ENCODE measurements around the gene RAB29. TPM values are rescaled to one million over a fixed set of nuclear protein-coding genes. Genes with fewer than 3 reads are reported as not detected.
"Not testable (repeated sequence)": the region's sequence is repeated elsewhere in the genome, so short reads cannot be mapped to it uniquely, and the experiment has no call there.

RAB29 gene
- total RNA-seq, 4 donors from 2014 or later: 11.1 to 78.4 (median 14.9) TPM

DNA sequence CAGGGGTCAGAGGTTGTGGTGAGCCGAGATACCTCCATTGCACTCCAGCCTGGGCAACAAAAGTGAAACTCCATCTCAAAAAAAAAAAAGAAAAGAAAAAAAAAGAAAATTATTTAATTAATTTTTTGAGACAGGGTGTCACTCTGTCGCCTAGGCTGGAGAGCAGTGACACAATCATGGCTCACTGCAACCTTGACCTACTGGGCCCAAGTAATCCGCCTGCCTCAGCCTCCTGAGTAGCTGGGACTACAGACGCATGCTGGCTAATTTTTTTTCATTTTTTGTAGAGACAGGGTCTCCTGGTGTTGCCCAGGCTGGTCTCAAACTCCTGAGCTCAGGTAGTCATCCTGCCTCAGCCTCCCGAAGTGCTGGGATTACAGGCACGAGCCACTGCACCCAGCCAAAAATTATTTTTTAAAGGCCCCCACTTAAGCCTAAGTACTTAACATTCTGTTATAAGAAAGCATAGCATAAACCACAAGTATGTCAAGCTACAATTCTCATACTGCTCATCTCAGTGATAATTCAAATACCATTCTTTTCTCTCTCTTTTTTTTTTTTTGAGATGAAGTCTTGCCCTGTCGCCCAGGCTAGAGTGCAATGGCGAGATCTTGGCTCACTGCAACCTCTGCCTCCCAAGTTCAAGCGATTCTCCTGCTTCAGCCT, 45.2 kb downstream of the RAB29 start:
- Histone ChIP-seq H3K27ac (no peak overlapping the region), H3K36me3 (peaks cover 0 to 28% (median 0%) of the 10 kb centered on the region in 3 donors)
- WGBS, 2 donors: 94 to 98% methylated on average over 9 of the region's 9 CpGs

GRCh38 chr1:205726619-205727125, 48.6 kb downstream of the RAB29 start:
- no peak overlapping the region for H3K4me3 ChIP-seq
- TF ChIP-seq, protein P1, sequence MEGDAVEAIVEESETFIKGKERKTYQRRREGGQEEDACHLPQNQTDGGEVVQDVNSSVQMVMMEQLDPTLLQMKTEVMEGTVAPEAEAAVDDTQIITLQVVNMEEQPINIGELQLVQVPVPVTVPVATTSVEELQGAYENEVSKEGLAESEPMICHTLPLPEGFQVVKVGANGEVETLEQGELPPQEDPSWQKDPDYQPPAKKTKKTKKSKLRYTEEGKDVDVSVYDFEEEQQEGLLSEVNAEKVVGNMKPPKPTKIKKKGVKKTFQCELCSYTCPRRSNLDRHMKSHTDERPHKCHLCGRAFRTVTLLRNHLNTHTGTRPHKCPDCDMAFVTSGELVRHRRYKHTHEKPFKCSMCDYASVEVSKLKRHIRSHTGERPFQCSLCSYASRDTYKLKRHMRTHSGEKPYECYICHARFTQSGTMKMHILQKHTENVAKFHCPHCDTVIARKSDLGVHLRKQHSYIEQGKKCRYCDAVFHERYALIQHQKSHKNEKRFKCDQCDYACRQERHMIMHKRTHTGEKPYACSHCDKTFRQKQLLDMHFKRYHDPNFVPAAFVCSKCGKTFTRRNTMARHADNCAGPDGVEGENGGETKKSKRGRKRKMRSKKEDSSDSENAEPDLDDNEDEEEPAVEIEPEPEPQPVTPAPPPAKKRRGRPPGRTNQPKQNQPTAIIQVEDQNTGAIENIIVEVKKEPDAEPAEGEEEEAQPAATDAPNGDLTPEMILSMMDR (IDR thresholded peaks at IDR 0.05): no peak
- no peak for TF ChIP-seq POLR2A (IDR thresholded peaks at IDR 0.05)
- no peak for TF ChIP-seq EP300 (IDR thresholded peaks at IDR 0.05)
- H3K4me1 ChIP-seq: peaks cover 0 to 12% (median 0%) of the 10 kb centered on the region in 4 donors
- H3K27me3 ChIP-seq: no peaks in the 10 kb centered on the region
- peaks cover 0 to 55% (median 0%) of the 10 kb centered on the region in 3 donors for H3K36me3 ChIP-seq
- H3K9me3 ChIP-seq: no peaks in the 10 kb centered on the region
- 80 to 82% methylated on average over 4 of the region's 4 CpGs for WGBS, 2 donors
- no peak overlapping the region for H3K27ac ChIP-seq
- no peak for DNase-seq (ENCODE audit: low spot score in 2 of 2)

More for the DNA sequence above, 45.2 kb downstream of the RAB29 start:
- Histone ChIP-seq H3K27me3 (no peaks in the 10 kb centered on the region), H3K4me1 (peaks cover 0 to 20% (median 0%) of the 10 kb centered on the region in 4 donors), H3K4me3 (no peak overlapping the region), H3K9me3 (no peaks in the 10 kb centered on the region)
- no peak for DNase-seq (ENCODE audit: low spot score in 2 of 2)
- TF ChIP-seq POLR2A (IDR thresholded peaks at IDR 0.05) (no peak), EP300 (IDR thresholded peaks at IDR 0.05) (no peak)
- TF ChIP-seq, protein P1 (IDR thresholded peaks at IDR 0.05): no peak

- TF ChIP-seq EP300 (IDR thresholded peaks at IDR 0.05) (no peak), POLR2A (IDR thresholded peaks at IDR 0.05) (no peak)
- TF ChIP-seq, protein P1 (IDR thresholded peaks at IDR 0.05): no peak
- no peak for DNase-seq (ENCODE audit: low spot score in 2 of 2)
- H3K27me3 ChIP-seq: no peaks in the 10 kb centered on the region
- WGBS, 2 donors: 81 to 88% methylated on average over 1 of the region's 1 CpG
- H3K4me3 ChIP-seq: no peak overlapping the region
- peaks cover 0 to 12% (median 0%) of the 10 kb centered on the region in 4 donors for H3K4me1 ChIP-seq
- H3K9me3 ChIP-seq: no peaks in the 10 kb centered on the region
- peaks cover 0 to 66% (median 9%) of the 10 kb centered on the region in 3 donors for H3K36me3 ChIP-seq
- no peak overlapping the region for H3K27ac ChIP-seq
Measured at GRCh38 chr1:205725514-205725913, 49.8 kb downstream of the RAB29 start.

DNA sequence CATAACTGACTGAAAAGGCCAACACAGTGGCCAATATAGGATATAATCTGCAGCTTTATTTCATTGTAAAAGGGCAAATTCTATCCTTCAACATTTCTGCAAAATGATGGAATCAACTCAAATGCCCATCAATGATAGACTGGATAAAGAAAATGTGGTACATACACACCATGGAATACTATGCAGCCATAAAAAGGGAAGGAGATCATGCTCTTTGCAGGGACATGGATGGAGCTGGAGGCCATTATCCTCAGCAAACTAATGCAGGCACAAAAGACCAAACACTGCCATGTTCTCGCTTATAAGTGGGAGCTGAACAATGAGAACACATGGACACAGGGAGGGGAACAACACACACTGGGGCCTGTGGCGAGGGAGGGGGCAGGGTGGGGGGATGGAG, 54.5 kb downstream of the RAB29 start:
- H3K27ac ChIP-seq; H3K9me3 ChIP-seq; H3K4me3 ChIP-seq; DNase-seq (ENCODE audit: low spot score in 2 of 2); H3K4me1 ChIP-seq; H3K27me3 ChIP-seq: not testable (repeated sequence)
- 92 to 100% methylated on average over 2 of the region's 2 CpGs for WGBS, 2 donors
- peaks cover 0 to 86% (median 9%) of the 10 kb centered on the region in 3 donors for H3K36me3 ChIP-seq

- TF ChIP-seq EP300 (IDR thresholded peaks at IDR 0.05) (no peak), POLR2A (IDR thresholded peaks at IDR 0.05) (no peak)
- TF ChIP-seq, protein P1 (IDR thresholded peaks at IDR 0.05): no peak
- no peak overlapping the region for H3K27ac ChIP-seq
- H3K36me3 ChIP-seq: peaks cover 0 to 95% (median 9%) of the 10 kb centered on the region in 3 donors
- H3K27me3 ChIP-seq: no peaks in the 10 kb centered on the region
- no peak for DNase-seq (ENCODE audit: low spot score in 2 of 2)
- H3K4me3 ChIP-seq: no peak overlapping the region
- H3K4me1 ChIP-seq: peaks cover 0 to 5% (median 0%) of the 10 kb centered on the region in 4 donors
- H3K9me3 ChIP-seq: no peaks in the 10 kb centered on the region
Measured at GRCh38 chr1:205719762-205720161, 55.5 kb downstream of the RAB29 start.
